VCaP (cell line): ENCODE measurements around the gene VSIR.

Experiments used
- H3K27ac ChIP-seq: fragments of 450-650 bp; 2 replicates; pipeline ENCODE4 v1.5.1; 2017
- TF ChIP-seq, protein P1 (sequence below): fragments of 450-650 bp; conservative IDR thresholded peaks from 2 replicates; pipeline ENCODE4 v1.5.1; 2017; ENCODE audit warnings: mild to moderate bottlenecking, moderate library complexity

The VSIR gene

DNA sequence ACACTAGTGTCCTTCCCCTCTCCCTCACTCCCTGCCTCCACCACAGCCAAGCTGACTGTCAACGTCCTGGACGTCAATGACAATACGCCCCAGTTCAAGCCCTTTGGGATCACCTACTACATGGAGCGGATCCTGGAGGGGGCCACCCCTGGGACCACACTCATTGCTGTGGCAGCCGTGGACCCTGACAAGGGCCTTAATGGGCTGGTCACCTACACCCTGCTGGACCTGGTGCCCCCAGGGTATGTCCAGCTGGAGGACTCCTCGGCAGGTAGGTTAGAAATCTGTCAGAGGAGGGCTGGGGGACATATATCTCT is 24.9 kb upstream of the VSIR start:
- no peak overlapping the region for H3K27ac ChIP-seq
- TF ChIP-seq, protein P1, sequence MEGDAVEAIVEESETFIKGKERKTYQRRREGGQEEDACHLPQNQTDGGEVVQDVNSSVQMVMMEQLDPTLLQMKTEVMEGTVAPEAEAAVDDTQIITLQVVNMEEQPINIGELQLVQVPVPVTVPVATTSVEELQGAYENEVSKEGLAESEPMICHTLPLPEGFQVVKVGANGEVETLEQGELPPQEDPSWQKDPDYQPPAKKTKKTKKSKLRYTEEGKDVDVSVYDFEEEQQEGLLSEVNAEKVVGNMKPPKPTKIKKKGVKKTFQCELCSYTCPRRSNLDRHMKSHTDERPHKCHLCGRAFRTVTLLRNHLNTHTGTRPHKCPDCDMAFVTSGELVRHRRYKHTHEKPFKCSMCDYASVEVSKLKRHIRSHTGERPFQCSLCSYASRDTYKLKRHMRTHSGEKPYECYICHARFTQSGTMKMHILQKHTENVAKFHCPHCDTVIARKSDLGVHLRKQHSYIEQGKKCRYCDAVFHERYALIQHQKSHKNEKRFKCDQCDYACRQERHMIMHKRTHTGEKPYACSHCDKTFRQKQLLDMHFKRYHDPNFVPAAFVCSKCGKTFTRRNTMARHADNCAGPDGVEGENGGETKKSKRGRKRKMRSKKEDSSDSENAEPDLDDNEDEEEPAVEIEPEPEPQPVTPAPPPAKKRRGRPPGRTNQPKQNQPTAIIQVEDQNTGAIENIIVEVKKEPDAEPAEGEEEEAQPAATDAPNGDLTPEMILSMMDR: no peak

DNA sequence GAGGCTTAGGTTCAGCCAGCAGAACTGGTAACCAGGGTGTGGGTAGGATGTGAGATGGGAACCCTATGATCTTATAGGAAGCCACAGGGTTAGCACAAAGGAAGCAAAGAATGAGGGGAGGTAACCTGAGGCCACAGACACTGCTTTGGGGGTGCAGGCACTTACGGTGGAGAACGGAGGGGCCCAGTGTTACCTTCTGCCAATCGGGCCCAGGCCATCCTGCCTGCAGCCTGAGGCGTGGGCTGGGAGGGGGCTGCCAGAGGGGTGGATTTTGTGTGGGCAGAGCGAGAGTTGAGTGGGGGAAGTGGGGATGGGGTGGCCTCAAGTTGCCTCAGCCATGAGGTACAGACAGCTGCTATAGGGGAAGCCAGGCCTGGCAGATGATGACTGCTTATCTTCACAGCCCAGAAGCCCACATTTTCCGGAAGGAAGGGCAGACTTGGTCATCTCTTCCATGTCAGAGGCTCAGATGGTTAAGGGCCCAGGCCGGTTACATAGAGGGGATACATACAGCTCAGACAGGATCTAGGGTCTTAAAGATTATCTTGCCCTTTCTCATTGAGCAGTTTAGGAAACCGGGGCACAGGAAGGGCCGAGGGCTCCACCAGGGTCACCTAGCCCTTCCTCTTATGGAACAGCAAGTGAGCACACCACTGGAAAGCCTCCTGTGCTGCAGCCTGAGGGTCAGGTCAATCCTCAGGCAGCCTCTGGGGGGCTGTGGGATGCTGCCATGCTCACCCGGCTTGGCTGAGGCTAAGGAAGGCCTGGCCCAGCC is 24.4 kb upstream of the VSIR start:
- TF ChIP-seq, protein P1: no peak
- no peak overlapping the region for H3K27ac ChIP-seq

DNA sequence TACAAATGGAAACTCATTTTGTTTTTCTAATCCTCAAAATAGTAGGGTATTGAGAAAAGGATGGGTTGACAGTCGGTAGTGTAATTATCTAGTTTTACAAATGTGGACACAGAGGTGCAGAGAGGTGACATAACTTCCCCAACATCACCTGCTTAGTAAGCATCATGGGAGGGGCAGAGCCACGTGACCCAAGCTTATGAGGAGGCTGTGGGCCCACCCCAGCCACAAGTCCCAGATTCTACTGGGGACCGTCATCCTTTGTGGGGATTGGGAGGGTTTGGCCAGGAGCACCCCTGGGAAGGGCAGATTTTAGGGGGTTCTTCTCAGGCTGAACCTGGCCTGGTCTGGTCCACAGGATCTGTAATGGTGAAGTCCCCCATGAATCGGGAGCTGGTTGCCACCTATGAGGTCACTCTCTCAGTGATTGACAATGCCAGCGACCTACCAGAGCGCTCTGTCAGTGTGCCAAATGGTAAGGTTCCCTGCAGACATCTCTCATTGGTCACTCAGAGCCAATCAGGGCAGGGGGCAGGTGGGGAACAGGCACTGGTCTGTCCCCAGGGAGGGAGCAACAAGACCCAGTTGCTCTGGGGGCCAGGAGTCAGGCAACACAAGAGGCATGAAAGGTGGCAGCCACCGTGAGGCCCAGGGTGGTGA is 23.6 kb upstream of the VSIR start:
- H3K27ac ChIP-seq: no peak overlapping the region
- TF ChIP-seq, protein P1: no peak

DNA sequence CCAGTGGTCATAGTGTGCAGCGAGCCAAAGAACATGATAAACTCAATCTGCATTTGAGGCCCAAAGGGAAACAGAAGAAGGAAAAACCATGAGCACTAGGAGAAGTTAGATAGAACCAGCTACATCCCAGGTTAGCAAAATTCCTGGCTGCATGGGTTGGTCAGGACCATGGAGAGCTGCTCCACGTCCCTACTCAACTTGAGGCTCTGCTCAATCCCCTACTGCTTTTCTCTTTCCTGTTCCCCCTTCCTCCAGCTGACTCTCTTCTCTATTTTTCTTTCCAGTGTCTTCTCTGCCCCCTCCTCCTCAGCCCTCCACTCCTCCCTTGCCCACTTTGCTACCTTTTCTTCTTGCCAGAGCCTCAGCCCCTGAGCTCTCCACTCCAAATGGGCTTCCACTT is 21.9 kb upstream of the VSIR start:
- no peak overlapping the region for H3K27ac ChIP-seq
- TF ChIP-seq, protein P1: no peak

DNA sequence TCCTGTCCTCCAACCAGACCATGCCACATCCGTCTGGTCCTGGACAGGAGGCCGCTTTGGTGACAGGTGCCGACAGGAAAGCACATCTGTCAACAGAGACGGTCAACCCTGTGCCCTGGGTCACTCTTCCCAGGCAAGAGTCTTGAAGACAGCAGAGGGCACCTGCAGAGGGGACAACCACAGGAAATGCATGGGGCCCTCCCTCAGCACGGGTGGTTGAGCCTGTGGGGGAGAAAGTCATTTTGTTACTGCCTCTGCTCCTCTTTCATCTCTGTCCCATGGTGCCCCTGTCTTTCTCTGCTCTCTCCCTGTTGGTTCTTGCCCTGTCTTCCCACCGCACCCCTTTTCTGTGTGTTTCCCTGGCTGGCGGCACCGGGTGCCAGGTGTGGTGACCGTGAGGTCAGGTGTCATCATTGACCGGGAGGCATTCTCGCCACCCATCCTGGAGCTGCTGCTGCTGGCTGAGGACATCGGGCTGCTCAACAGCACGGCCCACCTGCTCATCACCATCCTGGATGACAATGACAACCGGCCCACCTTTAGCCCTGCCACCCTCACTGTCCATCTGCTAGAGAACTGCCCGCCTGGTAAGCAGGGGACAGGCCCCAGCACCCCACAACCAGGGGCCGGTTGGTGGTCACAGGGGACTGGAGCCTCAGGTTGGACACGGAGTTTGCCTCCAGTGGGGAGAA is 17.6 kb upstream of the VSIR start:
- TF ChIP-seq, protein P1: no peak
- H3K27ac ChIP-seq: no peak overlapping the region

DNA sequence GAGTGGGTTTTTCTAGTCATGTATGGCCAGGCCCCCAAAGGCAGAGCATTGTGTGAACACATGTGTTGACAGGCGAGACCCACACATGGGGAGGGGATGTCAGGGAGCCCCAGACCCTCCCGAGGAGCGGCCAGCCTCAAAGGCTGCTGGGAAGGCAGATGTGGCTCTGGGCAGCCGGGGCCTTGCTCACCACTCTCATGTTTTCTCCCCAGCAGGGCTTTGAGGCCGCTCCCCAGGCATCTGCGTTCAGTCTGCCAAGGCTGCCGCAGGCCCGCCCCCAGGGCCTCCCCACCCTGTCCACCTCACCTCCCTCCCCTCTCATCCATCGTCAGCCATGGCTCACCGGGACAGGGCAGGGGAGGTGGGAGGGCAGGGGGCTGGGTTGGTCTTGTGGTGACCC is 16.6 kb upstream of the VSIR start:
- TF ChIP-seq, protein P1: no peak
- no peak overlapping the region for H3K27ac ChIP-seq

DNA sequence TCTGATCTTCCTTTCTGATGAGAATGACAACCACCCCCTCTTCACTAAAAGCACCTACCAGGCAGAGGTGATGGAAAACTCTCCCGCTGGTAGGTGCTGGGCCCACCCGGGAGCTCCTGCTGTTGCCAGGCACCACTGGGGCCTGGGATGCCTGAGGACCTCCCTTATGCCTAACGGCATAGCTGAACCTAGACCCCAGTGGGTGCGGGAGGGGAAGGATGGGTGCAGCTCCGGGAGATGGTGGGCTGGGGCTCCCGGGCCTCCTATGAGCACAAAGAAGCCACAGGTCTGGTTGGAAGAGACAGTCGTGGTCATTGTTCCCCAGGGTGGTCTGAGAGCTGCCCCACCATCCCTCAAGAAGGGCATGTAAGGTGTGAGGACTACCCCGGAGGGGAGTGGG is 15.6 kb upstream of the VSIR start:
- no peak overlapping the region for H3K27ac ChIP-seq
- TF ChIP-seq, protein P1: no peak
